HepG2 (cell line): ENCODE data around the gene COMMD4. TPM values are rescaled to one million over a fixed set of nuclear protein-coding genes. Genes with fewer than 3 reads are reported as not detected.

Source experiments
- CREB3 ChIP-seq: sonication (generic); formaldehyde crosslinking; IDR thresholded peaks from 2 replicates; pipeline ENCODE4 v1.5.0; 2020; ENCODE audit warnings: missing genetic modification reagents
- REST ChIP-seq, 2 experiments: IDR thresholded peaks; 2 replicates each; pipeline ENCODE4 v1.6.1; 2011 to 2012; ENCODE audit warnings: low read length in 2 of 2, borderline replicate concordance in 1 of 2, low read depth in 1 of 2, mild to moderate bottlenecking in 1 of 2, moderate library complexity in 1 of 2
- SMAD9 ChIP-seq: sonication (generic); formaldehyde crosslinking; IDR thresholded peaks from 2 replicates; pipeline ENCODE4 v1.5.1; 2020; ENCODE audit warnings: mild to moderate bottlenecking, missing genetic modification reagents
- THAP7 ChIP-seq: sonication (generic); formaldehyde crosslinking; IDR thresholded peaks from 2 replicates; pipeline ENCODE4 v1.8.1; 2023; ENCODE audit warnings: mild to moderate bottlenecking, missing genetic modification reagents
- ZBTB2 ChIP-seq: sonication (generic); formaldehyde crosslinking; IDR thresholded peaks from 2 replicates; pipeline ENCODE4 v1.8.0; 2022; ENCODE audit warnings: low read depth, missing genetic modification reagents
- ZFP41 ChIP-seq: sonication (generic); formaldehyde crosslinking; IDR thresholded peaks from 2 replicates; pipeline ENCODE4 v1.4.0; 2020; ENCODE audit warnings: mild to moderate bottlenecking, missing genetic modification reagents, borderline replicate concordance
- ZHX2 ChIP-seq, 2 experiments: sonication (generic) in 1 of 2; formaldehyde crosslinking in 1 of 2; IDR thresholded peaks; 2 replicates each; pipeline versions ENCODE4 v1.6.1 to v1.9.0; 2014 to 2022; ENCODE audit warnings: antibody characterized with exemption in 1 of 2, borderline replicate concordance in 1 of 2, inconsistent platforms in 1 of 2, low read depth in 1 of 2, missing genetic modification reagents in 1 of 2
- ZMYM4 ChIP-seq: sonication (generic); formaldehyde crosslinking; IDR thresholded peaks from 2 replicates; pipeline ENCODE4 v1.8.1; 2023; ENCODE audit warnings: mild to moderate bottlenecking, missing genetic modification reagents
- ZNF503 ChIP-seq: sonication (generic); formaldehyde crosslinking; IDR thresholded peaks from 2 replicates; pipeline ENCODE4 v1.4.0; 2020; ENCODE audit warnings: missing genetic modification reagents
- ZNF629 ChIP-seq: sonication (generic); formaldehyde crosslinking; conservative IDR thresholded peaks from 2 replicates; pipeline ENCODE4 v1.5.0; 2020; ENCODE audit warnings: missing genetic modification reagents
- polyA plus RNA-seq, 8 experiments: library from polyadenylated mRNA; depleted of rRNA in 3 of 8; stranded (reverse) in 7 of 8; unstranded in 1 of 8; fragments of >200 nt; fragmentation: Illumina TruSeq in 4 of 8; extraction: Trizol in 4 of 8; gene quantifications; 2 replicates each; pipeline versions ENCODE4 v1.2.1 to v1.2.3, GENCODE V29; 2011 to 2016; ENCODE audit warnings: low read depth in 4 of 8, missing spikeins in 1 of 8, mixed read lengths in 1 of 8; ENCODE audit not compliant: insufficient read depth in 1 of 8
- total RNA-seq, 5 experiments: library from RNA; depleted of rRNA; stranded (reverse); fragments of >200 nt; fragmentation: Illumina TruSeq; extraction: Trizol; gene quantifications; 2 replicates each; pipeline ENCODE4 v1.2.3, GENCODE V29; 2016; ENCODE audit warnings: low read depth in 1 of 5

The COMMD4 gene
- total and polyA plus RNA-seq, 2 of the 13 experiments (the other 11 are each of a cell fraction or from before 2014, with no cell fraction given): 45.8 to 89.9 TPM

GRCh38 chr15:75367913-75368688, 32.2 kb downstream of the COMMD4 start, which contains the start of gene MAN2C1 (continued):
- peak; percentile 66; the same call in 1 of the 2 replicates for TF ChIP-seq SMAD9 (CRISPR knock-in tag)
- peak; percentile 83 for TF ChIP-seq ZHX2 (IDR thresholded peaks at IDR 0.05; ENCODE audit: low read depth)
- 0 out of 2 replicates have a peak, but pooled peaks have one; percentile 31 for TF ChIP-seq ZHX2 (CRISPR knock-in tag; IDR thresholded peaks at IDR 0.05; ENCODE audit: borderline replicate concordance)
- TF ChIP-seq ZNF629: peak; percentile 21; the same call in 1 of the 2 replicates
- peak; percentile 18; the same call in 1 of the 2 replicates for TF ChIP-seq ZBTB2 (CRISPR knock-in tag)
- peak in 1 of 2 experiments; percentile 20; a peak in 1 of 4 replicates for TF ChIP-seq REST (IDR thresholded peaks at IDR 0.05; ENCODE audit: borderline replicate concordance in 1 of 2, low read depth in 1 of 2, low read length in 2 of 2)
- peak; percentile 81; the same call in 1 of the 2 replicates for TF ChIP-seq ZNF503
- TF ChIP-seq CREB3 (CRISPR knock-in tag): no peak
- peak; percentile 77 for TF ChIP-seq ZMYM4
- peak; percentile 52; the same call in 1 of the 2 replicates for TF ChIP-seq ZFP41 (CRISPR knock-in tag)
- TF ChIP-seq THAP7 (CRISPR knock-in tag): no peak; the same call in 1 of the 2 replicates
